GM20431 (cell line): ENCODE results near the gene LRP1.

Experiments used
- in situ Hi-C: fragments of 300-500 bp; cut with MseI, MboI; formaldehyde crosslinking; loops from one replicate; pipeline ENCODE4 v1.15.0; 2020; ENCODE audit warnings: low sequenced_read_pairs; ENCODE audit not compliant: unreplicated experiment

The LRP1 gene

GRCh38 chr12:57203791-57204190 lies 75.5 kb downstream of the LRP1 start:
- in situ Hi-C loops = no loop called here

- in situ Hi-C loops = no loop called here
Measured at GRCh38 chr12:57204454-57204853, 76.2 kb downstream of the LRP1 start.

DNA sequence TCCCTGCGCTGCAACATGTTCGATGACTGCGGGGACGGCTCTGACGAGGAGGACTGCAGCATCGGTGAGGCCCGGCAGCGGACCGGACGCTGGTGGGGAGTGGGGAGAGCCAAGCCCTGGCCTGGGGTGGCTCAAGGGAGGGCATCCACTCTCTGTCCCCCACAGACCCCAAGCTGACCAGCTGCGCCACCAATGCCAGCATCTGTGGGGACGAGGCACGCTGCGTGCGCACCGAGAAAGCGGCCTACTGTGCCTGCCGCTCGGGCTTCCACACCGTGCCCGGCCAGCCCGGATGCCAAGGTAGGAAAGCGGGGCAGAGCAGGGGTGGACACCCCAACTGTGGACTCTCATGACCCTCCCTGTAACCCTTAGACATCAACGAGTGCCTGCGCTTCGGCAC lies 76.9 kb downstream of the LRP1 start:
- in situ Hi-C loops = no loop called here

- in situ Hi-C loops = no loop called here
Measured at GRCh38 chr12:57205931-57206330, 77.6 kb downstream of the LRP1 start.

DNA sequence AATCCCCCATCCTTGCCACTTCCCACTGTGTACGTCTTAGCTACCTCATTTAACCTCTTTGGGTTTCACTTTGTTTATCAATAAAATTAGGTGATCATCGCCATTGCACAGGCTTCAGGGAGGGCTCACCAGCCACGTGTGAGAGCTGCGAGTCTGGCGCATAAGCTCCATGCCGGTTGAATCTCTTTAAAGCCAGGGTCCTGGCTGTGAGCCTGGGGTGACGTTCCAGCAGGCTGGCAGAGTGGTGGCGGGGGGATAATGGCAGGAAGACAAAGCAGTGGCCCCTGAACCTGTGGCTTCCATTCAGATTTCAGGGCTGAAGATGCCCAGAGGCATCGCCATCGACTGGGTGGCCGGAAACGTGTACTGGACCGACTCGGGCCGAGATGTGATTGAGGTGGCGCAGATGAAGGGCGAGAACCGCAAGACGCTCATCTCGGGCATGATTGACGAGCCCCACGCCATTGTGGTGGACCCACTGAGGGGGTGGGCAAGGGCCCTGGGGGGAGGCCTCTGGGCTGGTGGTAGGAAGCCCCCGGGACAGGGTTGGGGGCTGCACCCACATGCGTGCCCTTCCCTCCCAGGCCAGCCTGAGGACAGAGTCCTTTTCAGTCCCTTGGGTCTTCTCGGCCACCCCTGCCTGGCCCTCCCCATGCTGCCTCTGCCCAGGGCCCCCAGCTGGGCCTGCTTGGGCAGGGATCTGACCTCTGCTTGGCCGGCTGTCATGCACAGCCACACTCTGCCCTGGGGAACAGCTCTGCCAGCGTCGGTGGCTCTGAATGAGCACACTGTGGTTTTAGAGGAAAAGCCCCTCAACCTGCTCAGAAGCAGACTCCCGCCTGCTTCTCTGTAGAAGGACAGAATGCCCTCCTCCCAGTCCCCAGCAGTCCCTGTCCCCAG lies 79.7 kb downstream of the LRP1 start:
- in situ Hi-C loops = no loop called here

DNA sequence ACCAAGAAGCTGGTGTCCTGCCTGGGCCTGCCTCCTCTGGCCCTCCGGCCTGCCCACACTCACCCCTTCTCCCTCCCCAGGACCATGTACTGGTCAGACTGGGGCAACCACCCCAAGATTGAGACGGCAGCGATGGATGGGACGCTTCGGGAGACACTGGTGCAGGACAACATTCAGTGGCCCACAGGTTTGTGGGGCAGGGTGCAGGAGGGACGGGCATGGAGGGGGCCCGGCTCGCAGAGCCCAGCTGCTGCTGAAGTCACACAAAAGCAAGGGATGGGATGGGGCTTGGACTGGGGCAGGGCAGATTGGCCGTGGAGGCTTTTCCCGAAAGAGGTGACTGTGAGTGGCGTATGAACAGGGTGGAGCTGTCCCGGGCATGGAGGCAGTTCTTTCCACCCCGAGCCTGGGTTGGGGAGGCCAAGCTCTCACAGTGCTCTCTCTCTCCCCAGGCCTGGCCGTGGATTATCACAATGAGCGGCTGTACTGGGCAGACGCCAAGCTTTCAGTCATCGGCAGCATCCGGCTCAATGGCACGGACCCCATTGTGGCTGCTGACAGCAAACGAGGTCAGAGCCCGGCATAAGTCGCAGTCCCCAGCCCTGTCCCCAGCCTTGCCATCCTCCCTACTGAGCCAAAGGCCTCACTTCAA lies 80.5 kb downstream of the LRP1 start:
- in situ Hi-C loops = no loop called here

- in situ Hi-C loops = no loop called here
Measured at GRCh38 chr12:57209916-57210315, 81.6 kb downstream of the LRP1 start.

DNA sequence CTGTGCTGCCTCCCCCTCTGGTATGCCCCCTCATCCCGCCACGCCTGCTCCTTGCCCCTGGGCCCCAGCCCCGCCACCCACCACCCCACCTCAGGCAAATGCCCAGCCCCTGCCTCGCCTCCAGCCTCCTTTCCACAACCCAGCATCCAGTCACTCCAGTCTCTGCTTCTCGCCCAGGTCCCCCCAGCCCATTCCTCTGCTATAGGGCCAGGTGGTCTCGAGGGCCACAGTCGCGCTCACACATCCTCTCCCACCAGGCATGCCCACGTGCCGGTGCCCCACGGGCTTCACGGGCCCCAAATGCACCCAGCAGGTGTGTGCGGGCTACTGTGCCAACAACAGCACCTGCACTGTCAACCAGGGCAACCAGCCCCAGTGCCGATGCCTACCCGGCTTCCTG lies 82.2 kb downstream of the LRP1 start:
- in situ Hi-C loops = no loop called here

GRCh38 chr12:57210926-57211692 lies 82.8 kb downstream of the LRP1 start:
- in situ Hi-C loops = no loop called here

- in situ Hi-C loops = no loop called here
Measured at GRCh38 chr12:57211791-57212700, 83.8 kb downstream of the LRP1 start.

DNA sequence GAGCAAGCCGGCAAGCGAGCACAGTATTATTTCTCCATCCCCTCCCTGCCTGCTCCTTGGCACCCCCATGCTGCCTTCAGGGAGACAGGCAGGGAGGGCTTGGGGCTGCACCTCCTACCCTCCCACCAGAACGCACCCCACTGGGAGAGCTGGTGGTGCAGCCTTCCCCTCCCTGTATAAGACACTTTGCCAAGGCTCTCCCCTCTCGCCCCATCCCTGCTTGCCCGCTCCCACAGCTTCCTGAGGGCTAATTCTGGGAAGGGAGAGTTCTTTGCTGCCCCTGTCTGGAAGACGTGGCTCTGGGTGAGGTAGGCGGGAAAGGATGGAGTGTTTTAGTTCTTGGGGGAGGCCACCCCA lies 84.4 kb downstream of the LRP1 start:
- in situ Hi-C loops = no loop called here

GRCh38 chr12:57213058-57213715 lies 84.9 kb downstream of the LRP1 start:
- in situ Hi-C loops = no loop called here

DNA sequence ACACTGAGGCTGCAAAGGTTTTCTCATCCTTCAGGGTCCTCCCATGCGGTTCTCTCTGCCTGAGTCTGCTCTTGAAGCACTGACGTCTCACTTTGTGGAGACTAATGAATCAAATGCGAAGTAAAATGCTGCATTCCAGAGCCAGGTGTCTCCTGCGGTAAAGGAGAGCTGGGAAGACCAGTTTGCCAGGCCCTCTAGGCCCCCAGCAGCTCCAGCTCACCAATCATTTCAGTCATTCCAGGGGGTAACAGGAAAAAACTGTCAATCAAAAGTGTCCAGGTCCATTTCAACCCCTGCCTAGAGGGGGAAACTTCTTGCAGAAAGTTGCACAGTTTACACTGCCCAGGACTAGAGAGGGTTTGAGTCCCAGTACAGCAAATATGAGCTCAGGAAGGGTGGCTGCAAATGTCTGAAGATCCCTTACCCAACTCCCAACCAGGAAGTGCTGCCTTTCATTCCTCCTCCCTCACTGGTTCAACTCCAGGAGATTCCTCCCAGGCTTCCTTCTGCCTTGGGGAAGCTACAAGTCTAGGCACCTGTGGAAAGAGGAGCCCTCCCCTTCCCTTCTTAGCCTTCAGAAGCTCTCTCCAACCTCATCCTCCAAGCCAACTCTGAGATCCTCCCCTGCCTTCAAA lies 85.6 kb downstream of the LRP1 start:
- in situ Hi-C loops = no loop called here

DNA sequence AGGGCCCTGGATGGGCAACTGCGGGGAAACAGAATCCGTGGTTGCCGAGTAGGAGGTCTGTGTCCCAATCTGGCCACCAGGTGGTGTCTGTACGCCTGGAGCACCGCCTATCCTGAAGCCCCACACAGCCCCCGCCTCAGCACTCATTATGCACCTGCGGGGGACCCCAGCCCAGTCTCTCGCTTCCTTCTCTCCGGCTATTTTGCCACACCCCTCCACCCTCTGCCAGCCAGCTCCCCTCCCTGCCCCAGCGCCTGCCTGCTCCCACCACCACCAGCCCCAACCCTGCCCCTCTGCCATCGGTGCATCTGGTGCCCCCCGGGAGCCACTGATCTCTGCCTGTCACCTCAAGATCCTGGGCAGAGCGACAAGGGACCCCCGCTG lies 86.1 kb downstream of the LRP1 start:
- in situ Hi-C loops = no loop called here

DNA sequence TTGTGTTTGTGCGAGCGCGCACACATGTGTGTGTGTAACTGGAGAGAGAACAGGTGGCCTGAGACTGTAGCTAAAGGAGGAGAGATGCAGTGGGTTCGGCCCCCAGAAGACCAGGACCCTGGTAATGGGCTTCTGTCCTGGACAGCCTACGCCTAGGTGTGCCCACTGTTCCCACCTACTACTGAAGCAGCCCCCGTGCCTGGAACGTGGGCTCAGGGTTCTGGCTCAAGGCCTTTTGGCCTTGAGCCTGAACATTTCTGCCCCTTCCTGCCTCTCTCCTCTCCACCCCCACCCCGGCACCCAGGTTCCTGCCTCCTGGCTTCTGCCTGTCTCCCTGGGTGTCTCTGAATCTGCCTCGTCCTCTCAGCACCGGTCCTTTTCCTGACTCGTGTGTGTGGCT lies 86.8 kb downstream of the LRP1 start:
- in situ Hi-C loops = no loop called here

DNA sequence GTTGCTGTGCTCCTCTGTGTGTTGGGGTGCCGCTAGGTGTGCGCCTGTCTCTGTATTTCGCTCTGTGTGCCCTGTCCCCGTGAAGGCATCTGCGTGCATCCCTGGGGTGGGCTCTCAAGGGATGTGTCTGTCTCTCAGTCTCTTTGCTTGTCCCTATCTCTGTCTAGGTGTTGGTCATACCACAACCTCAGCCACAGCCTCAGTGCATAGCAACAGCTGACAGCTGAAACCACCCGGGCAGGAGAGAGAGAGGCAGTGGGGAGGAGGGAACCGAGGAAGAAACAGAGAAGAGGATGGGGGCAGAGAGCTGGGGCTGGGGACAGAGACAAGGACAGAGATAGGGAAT lies 87.4 kb downstream of the LRP1 start:
- in situ Hi-C loops = no loop called here

GRCh38 chr12:57216014-57216911 lies 88.0 kb downstream of the LRP1 start, which contains the start of gene NXPH4:
TSS of gene NXPH4 (plus strand) at chr12:57216794. CDS start at chr12:57216970, 176 bp downstream.
- in situ Hi-C loops = no loop called here
